Right lobe of liver (tissue), 4 donors: Measurements from ENCODE around the gene EIF4E3.

ENCODE experiments used
- CTCF ChIP-seq, 4 donors: fragments of 200-600 bp in 3 of 4; fragments of 450-650 bp in 1 of 4; IDR thresholded peaks; one replicate each; pipeline versions ENCODE4 v1.5.1 to v1.8.0; 2016 to 2022; ENCODE audit warnings: antibody characterized with exemption in 4 of 4, mild to moderate bottlenecking in 2 of 4
- POLR2A ChIP-seq: fragments of 450-650 bp; IDR thresholded peaks from one replicate; pipeline ENCODE4 v1.6.1; 2017; ENCODE audit warnings: antibody characterized with exemption, mild to moderate bottlenecking
- donor health status: DM: no; HTN: no; CAD: no.
- donor health status: DM: no; HTN: no; CAD: no.
- donor health status: DM: no; HTN: yes; CAD: no.

DNA sequence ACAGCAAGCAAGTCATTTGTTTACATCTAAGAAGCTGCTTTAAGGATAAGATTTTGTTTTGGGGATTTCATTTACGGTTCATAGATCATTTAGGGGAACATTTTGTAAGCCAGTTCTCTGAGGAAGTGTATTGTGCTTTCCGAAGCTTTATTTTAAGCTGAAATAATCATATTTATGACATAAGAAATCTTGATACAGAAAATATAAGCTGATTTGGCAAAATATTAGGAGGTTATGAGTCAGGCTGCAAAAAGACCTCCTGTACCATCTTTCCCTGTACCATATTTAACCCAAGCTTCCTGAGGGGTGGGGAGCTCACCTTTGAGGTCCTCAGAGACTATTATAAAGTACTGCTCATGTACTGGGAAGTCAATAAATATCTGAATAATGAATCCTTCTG is 8.1 kb upstream of the EIF4E3 start:
- TF ChIP-seq CTCF (IDR thresholded peaks at IDR 0.05), result no peak
- no peak for TF ChIP-seq POLR2A
